Activated T-helper 1 cell treated with anti-CD3 and anti-CD28 coated beads, Interleukin-12 subunit alpha, Interleukin-12 subunit beta, Interleukin-2, Interleukin-4 antibody, amounts not matched to agents 30 ng/mL and 10 ng/mL and 1 ng/mL, durations not matched to agents 14 hours and 24 hours and 36 hours (primary cell): ENCODE measurements around the gene KBTBD12. TPM values are rescaled to one million over a fixed set of nuclear protein-coding genes. Genes with fewer than 3 reads are reported as not detected.

Source experiments
- DNase-seq: peaks from one replicate; pipeline ENCODE4 v3.0.0; 2021; ENCODE audit warnings: low spot score
- H3K27ac Mint-ChIP-seq: one replicate; pipeline ENCODE4 v1.8.0; 2021; ENCODE audit warnings: mild to moderate bottlenecking, mixed read lengths
- H3K27me3 Mint-ChIP-seq: one replicate; pipeline ENCODE4 v1.8.0; 2022; ENCODE audit warnings: mild to moderate bottlenecking, moderate library complexity, mixed read lengths; ENCODE audit not compliant: insufficient read depth
- H3K36me3 Mint-ChIP-seq: one replicate; pipeline ENCODE4 v1.8.0; 2021; ENCODE audit warnings: low read depth, mixed read lengths
- H3K4me1 Mint-ChIP-seq: one replicate; pipeline ENCODE4 v1.8.0; 2021; ENCODE audit warnings: low read depth, mixed read lengths
- H3K4me3 Mint-ChIP-seq: one replicate; pipeline ENCODE4 v1.8.0; 2021; ENCODE audit warnings: mild to moderate bottlenecking, moderate library complexity, mixed read lengths
- H3K9me3 Mint-ChIP-seq: one replicate; pipeline ENCODE4 v1.8.0; 2021; ENCODE audit warnings: mixed read lengths
- intact Hi-C: fragments of 100-400 bp; cut with micrococcal nuclease; formaldehyde crosslinking; loops from one replicate; pipeline ENCODE4 v1.15.1; 2024
- total RNA-seq: library from RNA; stranded (reverse); gene quantifications from 2 replicates; pipeline ENCODE4 v1.2.3, GENCODE V29; 2022

KBTBD12 gene
- total RNA-seq, 1 donor from 2014 or later: not detected

GRCh38 chr3:127940116-127940515, 25.1 kb downstream of the KBTBD12 start:
- DNase-seq: no peak
- Mint-ChIP-seq H3K4me3 (no peak overlapping the region), H3K27ac (no peak overlapping the region), H3K36me3 (no peaks in the 10 kb centered on the region), H3K27me3 (peaks cover 38% of the 10 kb centered on the region), H3K4me1 (no peaks in the 10 kb centered on the region), H3K9me3 (peaks cover 4% of the 10 kb centered on the region)
- intact Hi-C loops: no loop called here

GRCh38 chr3:127942613-127943012, 27.6 kb downstream of the KBTBD12 start:
- Mint-ChIP-seq H3K4me1 (no peaks in the 10 kb centered on the region), H3K9me3 (peaks cover 4% of the 10 kb centered on the region), H3K36me3 (no peaks in the 10 kb centered on the region), H3K4me3 (no peak overlapping the region), H3K27me3 (peaks cover 35% of the 10 kb centered on the region), H3K27ac (no peak overlapping the region)
- no peak for DNase-seq
- intact Hi-C loops: no loop called here

- intact Hi-C loops: no loop called here
- Mint-ChIP-seq H3K4me1 (no peaks in the 10 kb centered on the region), H3K27ac (no peak overlapping the region), H3K36me3 (no peaks in the 10 kb centered on the region), H3K27me3 (peaks cover 26% of the 10 kb centered on the region), H3K4me3 (no peak overlapping the region), H3K9me3 (no peaks in the 10 kb centered on the region)
- no peak for DNase-seq
Observed at GRCh38 chr3:127948211-127948610, 33.2 kb downstream of the KBTBD12 start.

- Mint-ChIP-seq H3K4me1 (no peaks in the 10 kb centered on the region), H3K36me3 (no peaks in the 10 kb centered on the region), H3K27me3 (peaks cover 26% of the 10 kb centered on the region), H3K27ac (no peak overlapping the region), H3K4me3 (no peak overlapping the region), H3K9me3 (no peaks in the 10 kb centered on the region)
- intact Hi-C loops: loop anchor here (5.0 kb wide), 1 partner anchor 92 kb away; no protein-coding TSS in a partner anchor
- no peak for DNase-seq
Observed at GRCh38 chr3:127949446-127950055, 34.5 kb downstream of the KBTBD12 start.

- Mint-ChIP-seq H3K27me3 (peaks cover 34% of the 10 kb centered on the region), H3K36me3 (no peaks in the 10 kb centered on the region), H3K9me3 (no peaks in the 10 kb centered on the region), H3K4me1 (no peaks in the 10 kb centered on the region), H3K27ac (no peak overlapping the region), H3K4me3 (no peak overlapping the region)
- DNase-seq: no peak
- intact Hi-C loops: loop anchor here (5.0 kb wide), 1 partner anchor 94 kb away; no protein-coding TSS in a partner anchor
Observed at GRCh38 chr3:127951276-127951675, 36.2 kb downstream of the KBTBD12 start.

- intact Hi-C loops: loop anchor here (5.0 kb wide), 1 partner anchor 96 kb away; no protein-coding TSS in a partner anchor
- no peaks in the 10 kb centered on the region for H3K9me3 Mint-ChIP-seq
Observed at GRCh38 chr3:127953091-127954035, 38.3 kb downstream of the KBTBD12 start.

GRCh38 chr3:127954640-127955039, 39.6 kb downstream of the KBTBD12 start:
- H3K27me3 Mint-ChIP-seq: peaks cover 29% of the 10 kb centered on the region
- H3K4me1 Mint-ChIP-seq: no peaks in the 10 kb centered on the region
- H3K27ac Mint-ChIP-seq: no peak overlapping the region
- intact Hi-C loops: loop anchor here (5.0 kb wide), 1 partner anchor 97 kb away; no protein-coding TSS in a partner anchor
- no peaks in the 10 kb centered on the region for H3K9me3 Mint-ChIP-seq
- no peak overlapping the region for H3K4me3 Mint-ChIP-seq
- no peaks in the 10 kb centered on the region for H3K36me3 Mint-ChIP-seq
- no peak for DNase-seq

More at GRCh38 chr3:127953091-127954035, 38.3 kb downstream of the KBTBD12 start:
- Mint-ChIP-seq H3K27ac (no peak overlapping the region), H3K4me3 (no peak overlapping the region), H3K27me3 (peaks cover 29% of the 10 kb centered on the region), H3K36me3 (no peaks in the 10 kb centered on the region), H3K4me1 (no peaks in the 10 kb centered on the region)
- DNase-seq: no peak

GRCh38 chr3:127955728-127956127, 40.7 kb downstream of the KBTBD12 start:
- H3K4me1 Mint-ChIP-seq: no peaks in the 10 kb centered on the region
- intact Hi-C loops: no loop called here
- H3K27me3 Mint-ChIP-seq: peaks cover 26% of the 10 kb centered on the region
- H3K36me3 Mint-ChIP-seq: no peaks in the 10 kb centered on the region
- no peak for DNase-seq
- H3K9me3 Mint-ChIP-seq: no peaks in the 10 kb centered on the region
- H3K4me3 Mint-ChIP-seq: no peak overlapping the region
- no peak overlapping the region for H3K27ac Mint-ChIP-seq

GRCh38 chr3:127959041-127959440, 44.0 kb downstream of the KBTBD12 start:
- no peak for DNase-seq
- intact Hi-C loops: no loop called here

GRCh38 chr3:127959873-127960272, 44.8 kb downstream of the KBTBD12 start:
- no peaks in the 10 kb centered on the region for H3K9me3 Mint-ChIP-seq
- DNase-seq: no peak
- no peak overlapping the region for H3K4me3 Mint-ChIP-seq
- no peaks in the 10 kb centered on the region for H3K36me3 Mint-ChIP-seq
- H3K27ac Mint-ChIP-seq: no peak overlapping the region
- no peaks in the 10 kb centered on the region for H3K4me1 Mint-ChIP-seq
- intact Hi-C loops: no loop called here
- peaks cover 22% of the 10 kb centered on the region for H3K27me3 Mint-ChIP-seq

More at GRCh38 chr3:127959041-127959440, 44.0 kb downstream of the KBTBD12 start:
- H3K27ac Mint-ChIP-seq: no peak overlapping the region
- no peaks in the 10 kb centered on the region for H3K36me3 Mint-ChIP-seq
- no peaks in the 10 kb centered on the region for H3K4me1 Mint-ChIP-seq
- peaks cover 25% of the 10 kb centered on the region for H3K27me3 Mint-ChIP-seq
- no peak overlapping the region for H3K4me3 Mint-ChIP-seq
- H3K9me3 Mint-ChIP-seq: no peaks in the 10 kb centered on the region

- Mint-ChIP-seq H3K27me3 (peaks cover 19% of the 10 kb centered on the region), H3K27ac (no peak overlapping the region), H3K4me1 (no peaks in the 10 kb centered on the region), H3K4me3 (no peak overlapping the region), H3K9me3 (no peaks in the 10 kb centered on the region), H3K36me3 (no peaks in the 10 kb centered on the region)
- no peak for DNase-seq
- intact Hi-C loops: no loop called here
Observed at GRCh38 chr3:127960421-127960965, 45.5 kb downstream of the KBTBD12 start.

- Mint-ChIP-seq H3K4me3 (no peak overlapping the region), H3K9me3 (no peaks in the 10 kb centered on the region), H3K27me3 (peaks cover 23% of the 10 kb centered on the region), H3K36me3 (no peaks in the 10 kb centered on the region), H3K4me1 (no peaks in the 10 kb centered on the region), H3K27ac (no peak overlapping the region)
- no peak for DNase-seq
- intact Hi-C loops: no loop called here
Observed at GRCh38 chr3:127961124-127961523, 46.1 kb downstream of the KBTBD12 start.

- H3K27ac Mint-ChIP-seq: no peak overlapping the region
- intact Hi-C loops: no loop called here
- no peak for DNase-seq
- peaks cover 25% of the 10 kb centered on the region for H3K27me3 Mint-ChIP-seq
- no peaks in the 10 kb centered on the region for H3K9me3 Mint-ChIP-seq
- no peaks in the 10 kb centered on the region for H3K4me1 Mint-ChIP-seq
- H3K36me3 Mint-ChIP-seq: no peaks in the 10 kb centered on the region
- H3K4me3 Mint-ChIP-seq: no peak overlapping the region
Observed at GRCh38 chr3:127961963-127962362, 46.9 kb downstream of the KBTBD12 start.
